HG03442 (cell line): Measurements from ENCODE around the gene CRYZ.

ENCODE experiments used
- ATAC-seq: cut with Tn5 transposase; IDR thresholded peaks from one replicate; pipeline ENCODE4 v1.9.1; 2021; ENCODE audit warnings: mild to moderate bottlenecking, moderate library complexity; ENCODE audit not compliant: unreplicated experiment

CRYZ gene

GRCh38 chr1:74731399-74732052 lies 1.3 kb downstream of the CRYZ start:
- ATAC-seq, result no peak

- no peak for ATAC-seq
These were observed 2.9 kb downstream of the CRYZ start for GRCh38 chr1:74729741-74730478.

- ATAC-seq, result no peak
These were observed 4.1 kb downstream of the CRYZ start for GRCh38 chr1:74728736-74729135.

GRCh38 chr1:74726063-74726462 lies 6.8 kb downstream of the CRYZ start:
- no peak for ATAC-seq

- no peak for ATAC-seq
These were observed 15.2 kb downstream of the CRYZ start for GRCh38 chr1:74717626-74718025.

GRCh38 chr1:74716822-74717221 lies 16.0 kb downstream of the CRYZ start:
- ATAC-seq, result no peak

GRCh38 chr1:74715806-74716205 lies 17.0 kb downstream of the CRYZ start:
- ATAC-seq, result no peak

- ATAC-seq, result no peak
These were observed 17.7 kb downstream of the CRYZ start for GRCh38 chr1:74715236-74715502.

- peak; percentile 65 for ATAC-seq
These were observed 18.2 kb downstream of the CRYZ start for GRCh38 chr1:74714429-74715235.

- no peak for ATAC-seq
These were observed 19.0 kb downstream of the CRYZ start for GRCh38 chr1:74713849-74714248.

GRCh38 chr1:74712881-74713280 lies 20.0 kb downstream of the CRYZ start:
- ATAC-seq, result no peak

- ATAC-seq, result no peak
These were observed 29.3 kb downstream of the CRYZ start for GRCh38 chr1:74703386-74704182.

GRCh38 chr1:74699331-74699730 lies 33.5 kb downstream of the CRYZ start:
- no peak for ATAC-seq

- no peak for ATAC-seq
These were observed 35.0 kb downstream of the CRYZ start for GRCh38 chr1:74697832-74698231.

- no peak for ATAC-seq
These were observed 39.4 kb downstream of the CRYZ start for GRCh38 chr1:74693473-74693872.

- no peak for ATAC-seq
These were observed 41.9 kb downstream of the CRYZ start for GRCh38 chr1:74690909-74691308.

GRCh38 chr1:74690364-74690696 lies 42.5 kb downstream of the CRYZ start:
- no peak for ATAC-seq

- peak; percentile 74 for ATAC-seq
These were observed 43.1 kb downstream of the CRYZ start for GRCh38 chr1:74689621-74690363.

- ATAC-seq, result no peak
These were observed 45.9 kb downstream of the CRYZ start for GRCh38 chr1:74686928-74687327.

GRCh38 chr1:74684301-74684700 lies 48.5 kb downstream of the CRYZ start:
- ATAC-seq, result no peak

GRCh38 chr1:74683656-74684055 lies 49.2 kb downstream of the CRYZ start:
- no peak for ATAC-seq
